ENCODE data around the gene FLNB. TPM values are rescaled to one million over a fixed set of nuclear protein-coding genes. Genes with fewer than 3 reads are reported as not detected.

FLNB gene
- total RNA-seq, 2 donors from 2014 or later, result 37.6 to 59.6 TPM

DNA sequence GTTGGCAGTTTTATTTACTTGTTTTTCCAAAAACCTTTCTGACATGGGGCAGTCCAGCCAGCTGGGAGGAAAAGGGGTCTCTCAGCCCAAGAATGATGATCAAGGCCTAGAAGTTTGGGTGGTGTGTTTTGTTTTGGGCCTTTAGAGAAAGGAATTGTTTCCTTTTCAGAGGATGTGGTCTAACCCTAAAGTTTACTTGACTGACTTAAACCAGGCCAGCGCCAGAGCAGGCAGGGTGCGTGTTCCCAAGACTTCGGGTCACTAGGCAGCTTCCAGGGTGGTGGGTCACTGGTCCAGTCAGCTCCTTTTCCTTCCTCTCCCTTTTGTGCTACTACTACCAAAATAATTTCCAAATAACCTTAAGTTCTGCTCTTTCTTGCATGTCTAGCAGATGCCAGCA, 4.9 kb downstream of the FLNB start:
- no peaks in the 10 kb centered on the region for H3K27me3 ChIP-seq
- no peak for TF ChIP-seq CTCF (IDR thresholded peaks at IDR 0.05)
- no peak for DNase-seq (ENCODE audit: low spot score)
- H3K36me3 ChIP-seq, result no peaks in the 10 kb centered on the region
- no peaks in the 10 kb centered on the region for H3K9me3 ChIP-seq
- H3K4me3 ChIP-seq, result no peak overlapping the region
- H3K27ac ChIP-seq, result no peak overlapping the region
- peaks cover 0 to 49% of the 10 kb centered on the region in 2 donors for H3K4me1 ChIP-seq

DNA sequence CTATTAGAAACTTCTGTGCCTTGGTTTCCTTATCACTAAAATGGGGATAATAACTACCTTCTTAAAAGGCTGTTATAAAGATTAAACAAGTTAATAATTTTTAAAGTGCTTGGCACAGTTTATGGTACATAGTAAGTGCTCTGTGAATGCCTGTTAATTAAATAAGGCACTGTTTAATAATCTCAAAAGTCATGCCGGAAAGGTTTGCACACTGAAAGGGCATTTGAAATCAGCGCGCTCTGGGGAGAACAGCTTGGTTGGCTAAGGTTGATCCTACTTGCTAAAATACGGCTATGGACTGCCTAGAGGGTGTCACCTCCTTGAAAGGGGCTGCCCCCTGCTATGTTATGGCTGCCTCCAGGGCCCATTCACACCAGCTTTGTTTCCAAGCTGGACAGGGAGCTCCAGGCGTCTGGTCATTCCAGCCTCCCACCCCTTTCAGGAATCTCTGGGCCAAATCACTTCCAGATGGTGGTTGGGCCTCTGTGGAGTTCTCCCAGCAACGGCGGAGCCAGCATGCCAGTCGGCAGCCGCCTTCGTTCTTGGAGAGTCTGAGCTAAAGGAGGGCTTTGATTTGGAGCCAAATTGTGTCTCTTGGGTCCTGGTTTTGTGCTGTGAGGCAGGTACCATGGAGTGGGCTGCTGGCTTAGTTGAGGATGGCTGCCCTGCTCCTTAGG, 5.9 kb downstream of the FLNB start:
- peaks cover 0 to 47% of the 10 kb centered on the region in 2 donors for H3K4me1 ChIP-seq
- H3K27me3 ChIP-seq, result no peaks in the 10 kb centered on the region
- peak overlapping the region; percentile 17 to 23 for H3K27ac ChIP-seq
- no peak overlapping the region for H3K4me3 ChIP-seq
- no peaks in the 10 kb centered on the region for H3K36me3 ChIP-seq
- H3K9me3 ChIP-seq, result no peaks in the 10 kb centered on the region
- TF ChIP-seq CTCF (IDR thresholded peaks at IDR 0.05), result no peak
- peak; percentile 76 for DNase-seq (ENCODE audit: low spot score)

DNA sequence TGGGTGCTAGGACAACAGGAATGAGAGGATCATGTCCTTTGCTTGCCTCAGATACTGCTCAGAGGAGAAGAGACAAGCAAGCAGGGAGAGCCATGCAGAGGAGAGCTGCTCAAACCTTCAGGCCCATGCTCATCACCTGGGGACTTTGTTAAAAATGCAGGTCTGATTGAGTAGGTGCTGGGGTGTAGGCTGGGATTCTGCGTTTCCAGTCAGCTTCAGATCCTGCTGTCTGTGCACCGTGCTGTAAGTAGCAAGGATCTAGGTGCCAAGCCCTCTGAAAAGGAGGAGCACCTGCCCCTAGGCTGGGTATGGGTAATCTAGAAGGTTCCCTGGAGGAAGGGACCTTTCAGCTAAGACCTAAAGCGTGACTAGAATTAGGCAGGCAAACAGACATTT, 7.3 kb downstream of the FLNB start:
- H3K36me3 ChIP-seq, result no peaks in the 10 kb centered on the region
- H3K27ac ChIP-seq, result no peak overlapping the region
- TF ChIP-seq CTCF (IDR thresholded peaks at IDR 0.05), result no peak
- H3K4me1 ChIP-seq, result peaks cover 0 to 48% of the 10 kb centered on the region in 2 donors
- no peak overlapping the region for H3K4me3 ChIP-seq
- no peaks in the 10 kb centered on the region for H3K9me3 ChIP-seq
- H3K27me3 ChIP-seq, result no peaks in the 10 kb centered on the region
- no peak for DNase-seq (ENCODE audit: low spot score)

DNA sequence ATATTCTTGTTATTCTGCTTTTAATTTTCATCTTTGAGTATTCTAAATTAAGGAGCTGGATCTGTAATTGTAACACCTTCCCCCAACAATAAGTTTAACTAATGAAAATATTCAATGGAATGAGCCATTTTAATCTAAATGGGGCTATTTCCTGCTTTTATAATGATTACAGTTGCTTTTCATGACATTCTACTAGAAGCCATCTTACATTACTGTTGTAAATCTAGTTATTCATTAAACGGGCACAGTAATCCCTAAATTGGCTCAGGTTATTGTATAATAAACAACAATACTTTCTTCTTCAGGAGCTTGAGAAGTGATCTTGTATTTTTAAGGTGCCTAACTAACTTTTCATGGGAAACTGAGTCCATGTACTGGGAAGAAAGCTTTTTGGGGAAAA, 8.5 kb downstream of the FLNB start:
- DNase-seq (ENCODE audit: low spot score), result no peak
- H3K27me3 ChIP-seq, result no peaks in the 10 kb centered on the region
- H3K27ac ChIP-seq, result no peak overlapping the region
- no peak for TF ChIP-seq CTCF (IDR thresholded peaks at IDR 0.05)
- H3K4me3 ChIP-seq, result no peak overlapping the region
- peaks cover 0 to 54% of the 10 kb centered on the region in 2 donors for H3K4me1 ChIP-seq
- H3K9me3 ChIP-seq, result no peaks in the 10 kb centered on the region
- no peaks in the 10 kb centered on the region for H3K36me3 ChIP-seq

GRCh38 chr3:58018892-58019742, 10.9 kb downstream of the FLNB start:
- DNase-seq (ENCODE audit: low spot score), result no peak
- TF ChIP-seq CTCF (IDR thresholded peaks at IDR 0.05), result no peak
- Histone ChIP-seq H3K4me3 (no peak overlapping the region), H3K36me3 (no peaks in the 10 kb centered on the region), H3K27me3 (no peaks in the 10 kb centered on the region), H3K4me1 (peaks cover 0 to 50% of the 10 kb centered on the region in 2 donors), H3K9me3 (no peaks in the 10 kb centered on the region), H3K27ac (peak overlapping the region; percentile 60 to 61)

Measured in right atrium auricular region (tissue), 2 donors.